GM23248 (cell line): ENCODE results near the gene PTTG1IP2.

ENCODE experiments used
- EZH2 ChIP-seq: fragments of 200-600 bp; sonication (generic); IDR thresholded peaks from 2 replicates; pipeline ENCODE4 v1.6.1; 2018; ENCODE audit warnings: antibody characterized with exemption, mild to moderate bottlenecking; ENCODE audit not compliant: insufficient read depth, poor library complexity, severe bottlenecking
- EZH2phosphoT487 ChIP-seq: fragments of 200-600 bp; sonication (generic); IDR thresholded peaks from 2 replicates; pipeline ENCODE4 v1.6.1; 2018; ENCODE audit warnings: antibody characterized with exemption, moderate library complexity, mild to moderate bottlenecking, low read depth; ENCODE audit not compliant: insufficient read depth

GRCh38 chr7:90538405-90538804, 69.0 kb downstream of the PTTG1IP2 start:
- TF ChIP-seq EZH2 (no peak), EZH2phosphoT487 (no peak)
